WERI-Rb-1 (cell line): ENCODE measurements around the gene ARF6.
A peak's percentile ranks its signal among the peaks of the same experiment; 100 is the strongest.

ENCODE experiments used
- DNase-seq: peaks from one replicate; pipeline ENCODE4 v3.0.0-alpha.2; 2020
- H3K27ac ChIP-seq: fragments of 250-450 bp; sonication (Bioruptor Pico); 2 replicates; pipeline ENCODE4 v1.5.1; 2020; ENCODE audit warnings: mild to moderate bottlenecking, moderate library complexity
- H3K27me3 ChIP-seq: fragments of 250-450 bp; sonication (Bioruptor Pico); 2 replicates; pipeline ENCODE4 v1.5.1; 2021; ENCODE audit warnings: mild to moderate bottlenecking, low read depth, moderate library complexity; ENCODE audit not compliant: insufficient read depth, severe bottlenecking
- H3K36me3 ChIP-seq: fragments of 250-450 bp; sonication (Bioruptor Pico); 2 replicates; pipeline ENCODE4 v1.5.1; 2020; ENCODE audit warnings: mild to moderate bottlenecking, moderate library complexity
- H3K4me3 ChIP-seq: 2 replicates; pipeline ENCODE4 v1.5.1; 2011; ENCODE audit warnings: low read depth, mild to moderate bottlenecking, control low read depth, low read length
- H3K9me3 ChIP-seq: fragments of 250-450 bp; sonication (Bioruptor Pico); 2 replicates; pipeline ENCODE4 v1.5.1; 2021; ENCODE audit warnings: mild to moderate bottlenecking, moderate library complexity; ENCODE audit not compliant: severe bottlenecking
- CTCF ChIP-seq: IDR thresholded peaks from 2 replicates; pipeline ENCODE4 v1.5.1; 2011; ENCODE audit warnings: low read depth, mild to moderate bottlenecking, control low read depth, inconsistent platforms, low read length

Gene ARF6

GRCh38 chr14:49853572-49854375 lies 39.1 kb upstream of the ARF6 start:
- Histone ChIP-seq H3K36me3 (peaks cover 22% of the 10 kb centered on the region), H3K4me3 (peak overlapping the region; percentile 100), H3K9me3 (no peaks in the 10 kb centered on the region), H3K27me3 (no peaks in the 10 kb centered on the region), H3K27ac (no peak overlapping the region)
- DNase-seq = peak; percentile 84
- peak; percentile 77 for TF ChIP-seq CTCF

- H3K27ac ChIP-seq = no peak overlapping the region
- no peak overlapping the region for H3K4me3 ChIP-seq
- H3K27me3 ChIP-seq = no peaks in the 10 kb centered on the region
- no peaks in the 10 kb centered on the region for H3K36me3 ChIP-seq
- no peak for TF ChIP-seq CTCF
- no peak for DNase-seq
- H3K9me3 ChIP-seq = no peaks in the 10 kb centered on the region
Measured at GRCh38 chr14:49857427-49858003, 35.4 kb upstream of the ARF6 start.

- H3K36me3 ChIP-seq = no peaks in the 10 kb centered on the region
- DNase-seq = no peak
- no peaks in the 10 kb centered on the region for H3K27me3 ChIP-seq
- no peak for TF ChIP-seq CTCF
- no peaks in the 10 kb centered on the region for H3K9me3 ChIP-seq
- no peak overlapping the region for H3K4me3 ChIP-seq
- no peak overlapping the region for H3K27ac ChIP-seq
Measured at GRCh38 chr14:49858383-49858782, 34.5 kb upstream of the ARF6 start.

- no peak for DNase-seq
- no peak for TF ChIP-seq CTCF
Measured at GRCh38 chr14:49860988-49861698, 31.7 kb upstream of the ARF6 start.

GRCh38 chr14:49861699-49862088 lies 31.2 kb upstream of the ARF6 start:
- no peak for TF ChIP-seq CTCF
- peak overlapping the region; percentile 90 for H3K4me3 ChIP-seq
- DNase-seq = peak; percentile 46

More at GRCh38 chr14:49860988-49861698, 31.7 kb upstream of the ARF6 start:
- Histone ChIP-seq H3K27me3 (no peaks in the 10 kb centered on the region), H3K4me3 (peak overlapping the region; percentile 90), H3K36me3 (no peaks in the 10 kb centered on the region), H3K9me3 (no peaks in the 10 kb centered on the region), H3K27ac (peak overlapping the region; percentile 77)

More at GRCh38 chr14:49861699-49862088, 31.2 kb upstream of the ARF6 start:
- Histone ChIP-seq H3K27me3 (no peaks in the 10 kb centered on the region), H3K27ac (peak overlapping the region; percentile 77), H3K9me3 (no peaks in the 10 kb centered on the region), H3K36me3 (no peaks in the 10 kb centered on the region)
